Parathyroid adenoma (tissue), 2 donors: ENCODE measurements around the gene ZEB1.

Source experiments
- H2AFZ ChIP-seq: fragments of 300-600 bp; sonication (generic); one replicate; pipeline ENCODE4 v1.7.0; 2017; ENCODE audit warnings: antibody characterized with exemption, mild to moderate bottlenecking
- H3K27ac ChIP-seq: fragments of 300-600 bp; sonication (generic); one replicate; pipeline ENCODE4 v1.7.0; 2017
- H3K27me3 ChIP-seq: fragments of 300-600 bp; sonication (generic); one replicate; pipeline ENCODE4 v1.7.0; 2017; ENCODE audit warnings: low read length; ENCODE audit not compliant: control insufficient read depth, insufficient read depth
- H3K36me3 ChIP-seq: fragments of 300-600 bp; sonication (generic); one replicate; pipeline ENCODE4 v1.7.0; 2017; ENCODE audit warnings: low read length; ENCODE audit not compliant: control insufficient read depth, insufficient read depth
- H3K4me1 ChIP-seq: fragments of 300-600 bp; sonication (generic); one replicate; pipeline ENCODE4 v1.7.0; 2017; ENCODE audit warnings: control low read depth
- H3K4me2 ChIP-seq: fragments of 300-600 bp; sonication (generic); one replicate; pipeline ENCODE4 v1.7.0; 2017; ENCODE audit warnings: low read length
- H3K4me3 ChIP-seq: fragments of 300-600 bp; sonication (generic); one replicate; pipeline ENCODE4 v1.7.0; 2017; ENCODE audit warnings: low read depth, low read length
- H3K79me2 ChIP-seq: fragments of 300-600 bp; sonication (generic); one replicate; pipeline ENCODE4 v1.7.0; 2017; ENCODE audit warnings: control low read depth
- H3K9ac ChIP-seq: fragments of 300-600 bp; sonication (generic); one replicate; pipeline ENCODE4 v1.7.0; 2017; ENCODE audit warnings: mild to moderate bottlenecking
- H3K9me3 ChIP-seq: fragments of 300-600 bp; sonication (generic); one replicate; pipeline ENCODE4 v1.7.0; 2017; ENCODE audit warnings: low read length; ENCODE audit not compliant: control insufficient read depth
- CTCF ChIP-seq: fragments of 300-600 bp; sonication (generic); IDR thresholded peaks from one replicate; pipeline ENCODE4 v1.7.0; 2017; ENCODE audit warnings: antibody characterized with exemption, mild to moderate bottlenecking
- donor health status: primary hyperparathyroidism.

ZEB1 gene

GRCh38 chr10:31318854-31319601 lies at the start of gene ZEB1:
ZEB1 (plus strand) TSS chr10:31319216; CDS start chr10:31319235, 19 bp downstream.
- Histone ChIP-seq H3K9ac (no peak within 1 kb of the TSS), H3K36me3 (no peaks in the 10 kb centered on the region), H3K79me2 (no peaks in the 10 kb centered on the region), H3K27ac (peak within 1 kb of the TSS; percentile 70), H3K4me3 (peak within 1 kb of the TSS; percentile 89), H3K27me3 (no peaks in the 10 kb centered on the region), H3K9me3 (no peaks in the 10 kb centered on the region), H3K4me1 (no peaks in the 10 kb centered on the region), H3K4me2 (peak within 1 kb of the TSS; percentile 87), H2AFZ (peak within 1 kb of the TSS; percentile 93)
- TF ChIP-seq CTCF, result peak; percentile 41

- H3K4me3 ChIP-seq, result no peak overlapping the region
- H3K9me3 ChIP-seq, result no peaks in the 10 kb centered on the region
- no peak overlapping the region for H3K4me2 ChIP-seq
- no peaks in the 10 kb centered on the region for H3K27me3 ChIP-seq
- H3K36me3 ChIP-seq, result no peaks in the 10 kb centered on the region
- H3K79me2 ChIP-seq, result no peaks in the 10 kb centered on the region
- H3K4me1 ChIP-seq, result no peaks in the 10 kb centered on the region
- H3K27ac ChIP-seq, result no peak overlapping the region
- H3K9ac ChIP-seq, result no peak overlapping the region
- H2AFZ ChIP-seq, result no peak overlapping the region
- no peak for TF ChIP-seq CTCF
Measured at GRCh38 chr10:31270954-31271353, 48.1 kb upstream of the ZEB1 start.

GRCh38 chr10:31272841-31273240 lies 46.2 kb upstream of the ZEB1 start:
- Histone ChIP-seq H2AFZ (no peak overlapping the region), H3K4me2 (no peak overlapping the region), H3K27me3 (no peaks in the 10 kb centered on the region), H3K4me3 (no peak overlapping the region), H3K36me3 (no peaks in the 10 kb centered on the region), H3K9ac (no peak overlapping the region), H3K27ac (no peak overlapping the region), H3K79me2 (no peaks in the 10 kb centered on the region), H3K9me3 (no peaks in the 10 kb centered on the region), H3K4me1 (no peaks in the 10 kb centered on the region)
- no peak for TF ChIP-seq CTCF

- H3K9ac ChIP-seq, result no peak overlapping the region
- H3K4me1 ChIP-seq, result no peaks in the 10 kb centered on the region
Measured at GRCh38 chr10:31273789-31274188, 45.2 kb upstream of the ZEB1 start.

More at GRCh38 chr10:31273789-31274188, 45.2 kb upstream of the ZEB1 start:
- H3K27ac ChIP-seq, result no peak overlapping the region
- TF ChIP-seq CTCF, result no peak
- no peaks in the 10 kb centered on the region for H3K9me3 ChIP-seq
- H3K36me3 ChIP-seq, result no peaks in the 10 kb centered on the region
- no peak overlapping the region for H3K4me3 ChIP-seq
- H3K27me3 ChIP-seq, result no peaks in the 10 kb centered on the region
- no peak overlapping the region for H3K4me2 ChIP-seq
- H3K79me2 ChIP-seq, result no peaks in the 10 kb centered on the region
- H2AFZ ChIP-seq, result no peak overlapping the region
